ENCODE measurements around the gene MRPS16.

DNA sequence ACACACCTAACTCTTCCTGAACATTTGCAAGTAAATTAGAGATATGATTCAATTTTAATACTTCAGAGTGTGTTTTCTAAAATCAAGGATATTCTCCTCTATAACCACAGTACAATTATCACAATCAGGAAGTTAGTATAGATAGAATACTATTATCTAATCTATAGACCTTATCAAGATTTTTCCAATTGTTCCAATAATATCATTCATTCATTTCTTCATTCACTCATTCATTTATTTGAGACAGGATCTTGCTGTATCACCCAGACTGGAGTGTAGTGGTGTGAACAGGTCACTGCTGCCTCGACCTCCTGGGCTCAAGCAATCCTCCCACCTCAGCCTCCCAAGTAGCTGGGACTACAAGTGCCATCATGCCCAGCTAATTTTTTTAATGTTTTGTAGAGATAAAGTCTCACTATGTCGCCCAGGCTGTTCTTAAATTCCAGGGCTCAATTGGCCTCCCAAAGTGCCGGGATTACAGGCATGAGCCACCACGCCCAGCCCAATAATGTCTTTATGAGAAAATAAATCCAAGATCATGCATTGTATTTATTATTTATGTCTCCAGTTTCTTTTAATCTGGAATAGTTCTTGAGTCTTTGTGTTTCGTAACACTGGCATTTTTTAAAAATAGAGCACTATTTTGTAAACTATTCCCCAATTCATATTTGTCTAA, 10.6 kb upstream of the MRPS16 start:
- TF ChIP-seq CTCF (IDR thresholded peaks at IDR 0.05): no peak
- no peak for TF ChIP-seq POLR2A (IDR thresholded peaks at IDR 0.05)
- no peak for TF ChIP-seq POLR2AphosphoS5 (IDR thresholded peaks at IDR 0.05)

Measured in prostate gland (tissue), 2 donors.